Esophagus squamous epithelium (tissue), 4 donors: ENCODE results near the gene LGSN.

Experiments used
- CTCF ChIP-seq, 6 experiments: fragments of 450-650 bp in 4 of 6; fragments of 200-600 bp in 2 of 6; sonication (generic) in 2 of 6; IDR thresholded peaks; one replicate each; pipeline ENCODE4 v1.5.1; 2016 to 2019; ENCODE audit warnings: antibody characterized with exemption in 6 of 6, mild to moderate bottlenecking in 4 of 6, moderate library complexity in 4 of 6
- POLR2A ChIP-seq, 4 donors: fragments of 450-650 bp; IDR thresholded peaks; one replicate each; pipeline ENCODE4 v1.6.1; 2017; ENCODE audit warnings: antibody characterized with exemption in 4 of 4, mild to moderate bottlenecking in 4 of 4, moderate library complexity in 3 of 4

- TF ChIP-seq POLR2A (IDR thresholded peaks at IDR 0.05) (no peak), CTCF (IDR thresholded peaks at IDR 0.05) (no peak)
Observed at GRCh38 chr6:63322981-63323380, 3.2 kb upstream of the LGSN start.
